Activated naive CD4-positive, alpha-beta T cell treated with anti-CD3 and anti-CD28 coated beads for 36 hours (primary cell): ENCODE measurements around the gene ACSL4. TPM values are rescaled to one million over a fixed set of nuclear protein-coding genes. Genes with fewer than 3 reads are reported as not detected.
"Not testable (repeated sequence)": the region's sequence is repeated elsewhere in the genome, so short reads cannot be mapped to it uniquely, and the experiment has no call there.

Experiments
- CTCF ChIA-PET: fragments of 350-600 bp; sonication (Branson Sonifier 250); formaldehyde crosslinking; loops from one replicate; lab custom pipeline; 2021; ENCODE audit warnings: antibody characterized with exemption; lab: Charles Lee
- DNase-seq: peaks from one replicate; pipeline ENCODE4 v3.0.0-alpha.2; 2020
- H3K27ac Mint-ChIP-seq: one replicate; pipeline ENCODE4 v1.8.0; 2021; ENCODE audit warnings: mild to moderate bottlenecking, mixed read lengths
- H3K27me3 Mint-ChIP-seq: one replicate; pipeline ENCODE4 v1.8.0; 2021; ENCODE audit warnings: low read depth, mixed read lengths
- H3K36me3 Mint-ChIP-seq: one replicate; pipeline ENCODE4 v1.8.0; 2021; ENCODE audit warnings: low read depth, mixed read lengths
- H3K4me1 Mint-ChIP-seq: one replicate; pipeline ENCODE4 v1.8.0; 2021; ENCODE audit warnings: low read depth, mixed read lengths
- H3K4me3 Mint-ChIP-seq: one replicate; pipeline ENCODE4 v1.8.0; 2021; ENCODE audit warnings: mild to moderate bottlenecking, moderate library complexity, mixed read lengths
- H3K9me3 Mint-ChIP-seq: one replicate; pipeline ENCODE4 v1.8.0; 2021; ENCODE audit warnings: mixed read lengths
- intact Hi-C: fragments of 100-400 bp; cut with micrococcal nuclease; formaldehyde crosslinking; loops from one replicate; pipeline ENCODE4 v1.15.1; 2023
- total RNA-seq, 2 experiments: library from RNA; stranded (reverse); gene quantifications; one replicate each; pipeline ENCODE4 v1.2.3, GENCODE V29; 2021

Gene ACSL4
- total RNA-seq, 2 experiments from 2014 or later: 58.5 to 58.8 TPM

DNA sequence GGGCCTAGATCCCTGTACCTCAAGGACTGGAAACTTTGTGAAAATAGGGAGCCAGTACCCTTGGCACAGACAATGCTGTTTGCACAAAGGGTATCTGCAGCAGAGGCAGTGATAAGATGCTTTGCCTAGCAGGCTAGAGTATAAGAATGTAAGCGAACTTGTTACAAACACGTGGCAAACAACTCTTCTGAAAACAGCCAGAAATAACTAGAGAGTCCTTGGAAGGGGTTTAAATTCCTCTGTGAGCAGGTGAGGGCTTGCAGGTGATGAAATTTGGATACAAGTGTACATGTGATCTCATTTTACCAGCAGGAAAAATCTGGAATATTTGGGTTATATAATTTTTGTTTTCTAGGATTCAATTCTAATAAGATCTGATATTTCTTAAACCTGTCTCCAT is 18.6 kb upstream of the ACSL4 start:
- Mint-ChIP-seq H3K4me1 (no peaks in the 10 kb centered on the region), H3K4me3 (no peak overlapping the region), H3K27ac (no peak overlapping the region), H3K9me3 (peaks cover 6% of the 10 kb centered on the region), H3K27me3 (no peaks in the 10 kb centered on the region), H3K36me3 (peaks cover 3% of the 10 kb centered on the region)
- intact Hi-C loops: no loop called here
- DNase-seq: no peak
- CTCF ChIA-PET: no interaction called here

GRCh38 chrX:109749207-109749606 is 16.1 kb upstream of the ACSL4 start:
- CTCF ChIA-PET: no interaction called here
- intact Hi-C loops: no loop called here
- Mint-ChIP-seq H3K36me3 (no peaks in the 10 kb centered on the region), H3K27me3 (no peaks in the 10 kb centered on the region), H3K4me1 (no peaks in the 10 kb centered on the region), H3K27ac (no peak overlapping the region), H3K4me3 (no peak overlapping the region), H3K9me3 (no peaks in the 10 kb centered on the region)
- no peak for DNase-seq

DNA sequence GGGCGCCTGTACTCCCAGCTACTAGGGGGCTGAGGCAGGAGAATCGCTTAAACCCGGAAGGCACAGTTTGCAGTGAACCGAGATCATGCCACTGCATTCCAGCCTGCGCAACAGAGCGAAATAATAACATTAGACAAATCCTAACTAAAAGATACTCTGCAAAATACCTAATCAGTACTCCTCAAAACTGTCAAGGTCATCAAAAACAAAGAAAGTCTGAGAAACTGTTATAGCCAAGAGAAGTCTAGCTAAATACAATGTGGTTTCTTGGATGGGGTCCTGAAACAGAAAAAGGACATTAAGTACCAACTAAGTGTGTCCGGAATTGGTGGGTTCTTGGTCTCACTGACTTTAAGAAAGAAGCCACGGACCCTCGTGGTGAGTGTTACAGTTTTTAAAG is 14.6 kb upstream of the ACSL4 start:
- Mint-ChIP-seq H3K4me3 (no peak overlapping the region), H3K36me3 (no peaks in the 10 kb centered on the region), H3K27me3 (no peaks in the 10 kb centered on the region), H3K9me3 (no peaks in the 10 kb centered on the region), H3K27ac (no peak overlapping the region), H3K4me1 (no peaks in the 10 kb centered on the region)
- intact Hi-C loops: no loop called here
- DNase-seq: no peak
- CTCF ChIA-PET: no interaction called here

GRCh38 chrX:109742722-109743121 is 9.7 kb upstream of the ACSL4 start:
- Mint-ChIP-seq H3K27me3 (no peaks in the 10 kb centered on the region), H3K27ac (no peak overlapping the region), H3K4me3 (no peak overlapping the region), H3K4me1 (no peaks in the 10 kb centered on the region), H3K36me3 (no peaks in the 10 kb centered on the region), H3K9me3 (no peaks in the 10 kb centered on the region)
- no peak for DNase-seq
- intact Hi-C loops: no loop called here
- CTCF ChIA-PET: no interaction called here

DNA sequence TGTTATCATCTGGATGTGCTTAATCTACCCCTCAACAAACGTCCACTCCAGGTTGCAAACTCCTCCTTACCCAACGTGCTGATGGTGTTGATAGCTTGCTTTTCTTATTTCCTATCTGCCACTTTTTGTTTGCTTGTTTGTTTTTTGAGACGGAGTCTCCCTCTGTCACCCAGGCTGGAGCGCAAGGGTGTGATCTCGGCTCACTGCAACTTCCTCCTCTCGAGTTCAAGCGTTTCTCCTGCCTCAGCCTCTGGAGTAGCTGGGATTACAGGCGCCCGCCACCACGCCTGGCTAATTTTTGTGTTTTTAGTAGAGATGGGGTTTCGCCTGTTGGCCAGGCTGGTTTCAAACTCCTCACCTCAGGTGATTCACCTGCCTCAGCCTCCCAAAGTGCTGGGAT is 7.8 kb upstream of the ACSL4 start:
- CTCF ChIA-PET, H3K9me3 Mint-ChIP-seq, H3K27ac Mint-ChIP-seq, H3K4me3 Mint-ChIP-seq, H3K27me3 Mint-ChIP-seq, DNase-seq, H3K4me1 Mint-ChIP-seq, H3K36me3 Mint-ChIP-seq, intact Hi-C loops: not testable (repeated sequence)

DNA sequence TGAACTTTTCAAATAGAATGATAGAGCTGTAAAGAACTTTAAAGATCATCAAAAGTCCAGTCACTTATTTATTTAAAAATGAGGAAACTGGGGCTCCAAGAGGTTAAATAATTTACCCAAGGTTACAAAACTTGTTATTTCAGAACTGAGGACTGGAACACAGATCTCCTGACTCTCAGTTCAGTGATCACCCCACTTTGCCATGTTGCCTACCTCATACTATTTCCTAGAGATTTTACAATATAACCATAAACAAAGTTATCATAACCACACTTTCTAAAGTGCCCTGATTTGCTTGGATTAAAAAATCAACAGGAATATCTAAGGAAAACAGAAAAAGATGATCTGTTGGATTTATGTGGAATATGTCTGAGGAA is 7.4 kb upstream of the ACSL4 start:
- no peaks in the 10 kb centered on the region for H3K9me3 Mint-ChIP-seq
- CTCF ChIA-PET: no interaction called here
- no peaks in the 10 kb centered on the region for H3K36me3 Mint-ChIP-seq
- peaks cover 1% of the 10 kb centered on the region for H3K4me1 Mint-ChIP-seq
- H3K4me3 Mint-ChIP-seq: no peak overlapping the region
- no peaks in the 10 kb centered on the region for H3K27me3 Mint-ChIP-seq
- no peak for DNase-seq
- intact Hi-C loops: no loop called here
- no peak overlapping the region for H3K27ac Mint-ChIP-seq

- H3K9me3 Mint-ChIP-seq: no peaks in the 10 kb centered on the region
Measured at GRCh38 chrX:109739625-109740432, 6.8 kb upstream of the ACSL4 start.

GRCh38 chrX:109735202-109735744 is 2.2 kb upstream of the ACSL4 start:
- no peaks in the 10 kb centered on the region for H3K9me3 Mint-ChIP-seq
- DNase-seq: no peak
- H3K36me3 Mint-ChIP-seq: peaks cover 1% of the 10 kb centered on the region
- intact Hi-C loops: no loop called here
- H3K27ac Mint-ChIP-seq: no peak overlapping the region
- H3K27me3 Mint-ChIP-seq: no peaks in the 10 kb centered on the region
- CTCF ChIA-PET: interaction anchor here (2.0 kb wide), 1 partner anchor 121 kb away, joined by 5 read pairs; no protein-coding TSS in a partner anchor
- H3K4me3 Mint-ChIP-seq: no peak overlapping the region
- peaks cover 15% of the 10 kb centered on the region for H3K4me1 Mint-ChIP-seq

More at GRCh38 chrX:109739625-109740432, 6.8 kb upstream of the ACSL4 start:
- Mint-ChIP-seq H3K27ac (no peak overlapping the region), H3K27me3 (no peaks in the 10 kb centered on the region), H3K36me3 (no peaks in the 10 kb centered on the region), H3K4me1 (peaks cover 5% of the 10 kb centered on the region), H3K4me3 (no peak overlapping the region)
- intact Hi-C loops: no loop called here
- DNase-seq: no peak
- CTCF ChIA-PET: interaction anchor here (0.6 kb wide), 1 partner anchor 243 kb away, joined by 3 read pairs; no protein-coding TSS in a partner anchor

GRCh38 chrX:109733613-109734083 is 591 bp upstream of the ACSL4 start:
- Mint-ChIP-seq H3K4me3 (peak overlapping the region; percentile 85), H3K27ac (peak overlapping the region; percentile 93), H3K36me3 (peaks cover 9% of the 10 kb centered on the region), H3K27me3 (no peaks in the 10 kb centered on the region), H3K9me3 (no peaks in the 10 kb centered on the region), H3K4me1 (peaks cover 27% of the 10 kb centered on the region)
- DNase-seq: no peak
- intact Hi-C loops: loop anchor here (1.0 to 5.0 kb wide), 5 partner anchors 124 to 1641 kb away; partner anchors contain the start of genes AMMECR1, ATG4A, PSMD10 and TMEM164
- CTCF ChIA-PET: interaction anchor here (0.8 kb wide), 1 partner anchor 123 kb away, joined by 4 read pairs; no protein-coding TSS in a partner anchor

DNA sequence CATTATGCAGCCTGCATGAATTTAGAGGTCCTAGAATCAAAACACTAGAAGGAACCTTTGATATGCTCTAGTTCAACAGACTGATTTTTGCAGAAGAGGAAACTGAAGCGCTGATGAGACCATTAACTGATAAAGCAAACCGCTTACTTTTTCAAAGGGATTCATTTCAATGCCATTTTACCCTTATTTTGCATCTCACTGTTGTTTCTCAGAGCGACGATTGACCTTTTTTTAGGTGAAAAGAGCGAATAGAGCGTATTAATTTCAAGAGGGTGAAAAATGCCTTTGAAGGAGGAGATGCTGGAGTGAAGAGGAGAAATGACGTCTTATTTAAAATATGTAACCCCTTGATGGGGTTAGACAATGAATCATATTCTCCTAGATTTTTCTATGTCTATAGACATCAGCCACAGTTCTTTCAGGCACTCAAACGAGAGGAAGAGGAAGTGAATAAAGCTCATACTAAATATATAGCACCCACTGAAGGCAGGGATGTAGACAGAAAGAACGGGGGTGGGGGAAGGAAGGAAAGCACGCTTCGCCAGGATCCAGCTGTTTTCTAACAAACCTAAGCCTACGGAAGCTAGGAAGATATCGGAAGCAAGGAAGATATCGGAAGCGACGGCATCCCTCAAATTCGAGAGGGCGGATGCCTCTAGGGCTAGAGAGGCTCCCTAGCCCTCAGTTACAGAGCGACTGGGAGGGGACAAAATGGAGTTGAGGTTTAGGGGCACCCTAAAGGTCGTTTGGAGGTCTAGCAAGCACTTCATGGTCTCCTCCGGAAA is 848 bp downstream of the ACSL4 start:
- CTCF ChIA-PET: interaction anchor here (0.5 to 1.0 kb wide), 7 partner anchors 12 to 681 kb away, joined by 3 to 5 read pairs (median 3); no protein-coding TSS in a partner anchor
- H3K4me3 Mint-ChIP-seq: peak overlapping the region; percentile 93
- peaks cover 35% of the 10 kb centered on the region for H3K4me1 Mint-ChIP-seq
- H3K9me3 Mint-ChIP-seq: no peaks in the 10 kb centered on the region
- H3K36me3 Mint-ChIP-seq: peaks cover 12% of the 10 kb centered on the region
- peak; percentile 31 for DNase-seq
- intact Hi-C loops: loop anchor here (1.0 to 5.0 kb wide), 9 partner anchors 19 to 1640 kb away; partner anchors contain the start of genes ATG4A, PSMD10 and TMEM164
- H3K27ac Mint-ChIP-seq: peak overlapping the region; percentile 96
- H3K27me3 Mint-ChIP-seq: no peaks in the 10 kb centered on the region

GRCh38 chrX:109728173-109728535 is 4.9 kb downstream of the ACSL4 start:
- Mint-ChIP-seq H3K27ac (peak overlapping the region; percentile 59), H3K4me1 (peaks cover 33% of the 10 kb centered on the region), H3K9me3 (no peaks in the 10 kb centered on the region), H3K36me3 (peaks cover 18% of the 10 kb centered on the region), H3K27me3 (no peaks in the 10 kb centered on the region), H3K4me3 (no peak overlapping the region)
- CTCF ChIA-PET: interaction anchor here (1.4 kb wide), 1 partner anchor 15 kb away, joined by 5 read pairs; no protein-coding TSS in a partner anchor
- no peak for DNase-seq
- intact Hi-C loops: no loop called here

DNA sequence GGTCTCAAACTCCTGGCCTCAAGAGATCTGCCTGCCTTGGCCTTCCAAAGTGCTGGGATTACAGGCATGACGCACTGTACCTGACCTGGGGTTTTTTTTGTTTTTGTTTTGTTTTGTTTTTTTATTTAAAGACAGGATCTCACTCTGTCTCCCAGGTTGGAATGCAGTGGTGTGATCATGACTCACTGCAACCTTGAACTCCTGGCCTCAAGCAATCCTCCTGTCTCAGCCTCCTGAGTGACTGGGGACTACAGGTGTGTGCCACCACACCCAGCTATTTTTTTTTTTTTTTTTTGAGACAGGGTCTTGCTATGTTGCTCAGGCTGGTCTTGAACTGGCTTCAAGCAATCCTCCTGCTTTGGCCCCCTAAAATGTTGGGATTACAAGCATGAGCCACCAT is 8.1 kb downstream of the ACSL4 start:
- CTCF ChIA-PET, H3K27me3 Mint-ChIP-seq, H3K9me3 Mint-ChIP-seq, H3K4me3 Mint-ChIP-seq, DNase-seq, H3K27ac Mint-ChIP-seq, intact Hi-C loops: not testable (repeated sequence)
- Mint-ChIP-seq H3K4me1 (peaks cover 46% of the 10 kb centered on the region), H3K36me3 (peaks cover 13% of the 10 kb centered on the region)
